GM19193 (cell line): Measurements from ENCODE around the gene FBXO34.
A peak's percentile ranks its signal among the peaks of the same experiment; 100 is the strongest.

Experiments
- POLR2A ChIP-seq: IDR thresholded peaks from 4 replicates; pipeline ENCODE4 v1.6.1; 2011; ENCODE audit not compliant: insufficient read depth, insufficient read length; ENCODE audit errors: extremely low read depth

The FBXO34 gene, protein sequence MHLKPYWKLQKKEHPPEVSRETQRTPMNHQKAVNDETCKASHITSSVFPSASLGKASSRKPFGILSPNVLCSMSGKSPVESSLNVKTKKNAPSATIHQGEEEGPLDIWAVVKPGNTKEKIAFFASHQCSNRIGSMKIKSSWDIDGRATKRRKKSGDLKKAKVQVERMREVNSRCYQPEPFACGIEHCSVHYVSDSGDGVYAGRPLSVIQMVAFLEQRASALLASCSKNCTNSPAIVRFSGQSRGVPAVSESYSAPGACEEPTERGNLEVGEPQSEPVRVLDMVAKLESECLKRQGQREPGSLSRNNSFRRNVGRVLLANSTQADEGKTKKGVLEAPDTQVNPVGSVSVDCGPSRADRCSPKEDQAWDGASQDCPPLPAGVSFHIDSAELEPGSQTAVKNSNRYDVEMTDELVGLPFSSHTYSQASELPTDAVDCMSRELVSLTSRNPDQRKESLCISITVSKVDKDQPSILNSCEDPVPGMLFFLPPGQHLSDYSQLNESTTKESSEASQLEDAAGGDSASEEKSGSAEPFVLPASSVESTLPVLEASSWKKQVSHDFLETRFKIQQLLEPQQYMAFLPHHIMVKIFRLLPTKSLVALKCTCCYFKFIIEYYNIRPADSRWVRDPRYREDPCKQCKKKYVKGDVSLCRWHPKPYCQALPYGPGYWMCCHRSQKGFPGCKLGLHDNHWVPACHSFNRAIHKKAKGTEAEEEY

DNA sequence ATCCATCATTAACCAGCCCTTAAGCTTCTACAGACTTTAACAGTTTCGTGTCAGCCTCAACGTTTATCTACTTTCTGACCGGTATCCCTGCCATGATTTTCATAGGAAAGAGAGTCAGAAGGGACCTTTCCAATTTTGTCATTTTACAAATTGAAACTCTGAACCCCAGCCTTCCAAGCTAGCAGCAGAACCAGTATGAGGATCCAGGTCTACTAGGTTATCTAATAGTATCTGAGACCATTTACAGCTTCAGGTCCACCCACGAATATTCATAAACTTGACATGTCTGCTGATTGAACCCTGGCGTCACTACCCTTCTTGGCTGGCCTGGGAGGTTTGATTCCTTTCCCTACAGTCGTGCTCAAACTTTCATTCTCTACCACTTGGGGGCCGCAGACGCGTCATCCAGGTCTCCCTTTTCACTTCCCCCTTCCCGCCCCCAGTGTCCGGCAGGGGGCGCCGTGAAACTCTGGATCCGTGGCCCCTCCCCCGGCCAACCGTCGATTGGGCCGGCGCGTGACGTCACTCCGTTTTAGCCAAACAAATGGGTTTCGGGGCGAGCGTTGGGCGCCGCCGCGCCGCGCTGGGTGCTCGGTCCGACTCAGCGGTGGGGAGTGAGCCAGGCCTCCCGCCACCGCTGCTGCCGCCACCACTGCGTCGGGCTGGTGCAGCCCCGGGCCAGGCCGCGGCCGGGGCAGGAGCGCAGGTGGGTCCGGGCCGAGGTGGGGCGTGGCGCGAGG, at the start of gene FBXO34:
TSS of gene FBXO34 (plus strand) at position 590 of the 740 bp plus-strand sequence. CDS start 78,970 bp downstream, outside the sequence.
- TF ChIP-seq POLR2A: peak; percentile 77

DNA sequence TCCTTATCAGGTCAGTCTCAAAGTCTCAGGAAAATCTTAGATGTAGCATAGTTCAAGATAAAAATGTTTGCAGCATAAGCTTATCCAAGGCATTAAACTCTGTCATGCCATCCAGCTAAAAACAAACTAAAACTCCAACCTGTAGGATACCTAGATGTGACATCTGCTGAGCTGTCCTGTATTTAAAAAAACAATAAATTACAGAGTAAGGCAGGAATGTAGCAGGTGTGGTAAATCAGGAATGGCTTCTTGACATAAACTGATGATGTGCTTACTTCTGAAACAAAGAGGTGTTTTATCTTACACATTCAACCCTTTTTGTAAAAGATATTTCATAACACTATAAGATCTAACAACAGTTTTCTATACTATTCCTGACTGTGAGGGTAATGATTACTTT, 49.3 kb upstream of the FBXO34 start:
- no peak for TF ChIP-seq POLR2A

DNA sequence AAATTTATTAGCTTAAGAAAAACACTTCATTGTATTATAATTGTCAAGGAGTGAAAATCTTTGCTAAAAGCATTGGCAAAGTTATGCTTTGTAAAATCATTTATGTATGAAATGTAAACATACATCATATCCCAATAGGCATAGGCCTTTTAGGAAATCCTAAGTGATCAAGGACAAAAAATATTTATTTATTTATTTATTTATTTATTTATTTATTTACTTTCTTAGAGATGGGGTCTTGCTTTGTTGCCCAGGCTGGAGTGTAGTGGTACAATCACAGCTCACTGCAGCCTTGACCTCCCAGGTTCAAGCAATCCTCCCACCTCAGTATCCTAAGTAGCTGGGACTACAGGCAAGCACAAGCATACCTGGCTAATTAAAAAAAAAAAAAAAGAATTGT, 47.9 kb upstream of the FBXO34 start:
- TF ChIP-seq POLR2A: no peak

DNA sequence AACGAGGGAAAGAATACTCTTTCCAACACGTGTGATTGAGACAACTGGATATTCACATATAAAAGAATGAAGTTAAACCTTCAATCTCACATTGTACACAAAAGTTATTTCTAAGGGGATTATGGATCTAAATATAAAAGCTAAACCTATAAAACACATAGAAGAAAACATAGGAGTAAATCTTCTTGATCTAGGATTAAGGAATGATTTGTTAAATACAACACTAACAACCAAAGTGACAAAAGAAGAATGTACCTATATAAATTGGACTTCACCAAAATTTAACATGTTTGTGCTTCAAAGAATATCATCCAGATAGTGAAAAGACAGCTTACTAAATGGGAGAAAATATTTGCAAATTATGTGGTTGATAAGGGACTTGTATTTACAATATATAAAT, 43.0 kb upstream of the FBXO34 start:
- no peak for TF ChIP-seq POLR2A

DNA sequence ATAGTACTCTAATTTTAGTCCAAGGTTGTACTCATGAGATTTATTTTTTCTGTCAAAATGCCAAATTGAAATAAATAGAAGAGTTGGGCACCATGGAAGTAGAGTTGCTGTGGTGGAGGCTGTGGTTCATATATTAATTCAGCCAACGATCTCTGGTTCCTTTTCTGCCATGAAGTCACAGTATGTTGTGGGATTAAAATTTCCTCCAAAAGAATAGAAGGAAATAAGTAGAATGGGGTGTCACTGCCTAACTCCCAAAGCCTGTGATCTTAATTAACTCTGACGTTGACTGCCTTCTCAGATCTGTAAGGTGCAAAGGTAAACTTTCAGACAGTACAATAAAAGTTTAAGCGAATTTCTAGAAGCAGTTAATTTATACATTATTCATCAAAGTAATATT, 37.6 kb upstream of the FBXO34 start:
- TF ChIP-seq POLR2A: no peak

DNA sequence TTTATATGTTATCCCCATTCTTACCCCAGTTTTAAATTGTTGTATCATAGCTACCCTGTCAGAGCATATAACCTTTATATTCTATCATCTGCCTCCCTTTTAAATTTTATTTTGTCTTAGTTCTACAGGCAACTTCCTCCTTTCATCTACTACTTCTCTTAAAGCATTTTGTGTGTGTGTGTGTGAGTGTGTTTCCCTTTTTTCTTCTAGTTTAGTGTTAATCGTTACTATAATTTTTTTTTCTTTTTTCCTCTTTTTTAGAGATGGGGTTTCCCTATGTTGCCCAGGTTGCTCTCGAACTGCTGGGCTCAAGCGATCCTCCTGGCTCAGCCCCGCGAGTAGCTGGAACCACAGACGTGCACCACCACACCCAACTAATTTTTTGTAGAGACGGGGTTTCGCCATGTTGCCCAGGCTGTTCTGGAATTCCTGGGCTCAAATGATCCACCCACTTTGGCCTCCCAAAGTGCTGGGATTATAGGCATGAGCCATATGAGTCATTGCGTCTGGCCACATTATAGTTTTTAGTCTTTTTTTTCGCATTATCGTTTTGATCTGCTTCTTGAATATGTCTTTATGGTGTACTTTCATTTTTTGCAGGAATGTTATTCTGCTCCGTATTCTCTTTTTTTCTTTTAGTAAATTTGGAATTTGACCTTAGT, 33.1 kb upstream of the FBXO34 start:
- no peak for TF ChIP-seq POLR2A

DNA sequence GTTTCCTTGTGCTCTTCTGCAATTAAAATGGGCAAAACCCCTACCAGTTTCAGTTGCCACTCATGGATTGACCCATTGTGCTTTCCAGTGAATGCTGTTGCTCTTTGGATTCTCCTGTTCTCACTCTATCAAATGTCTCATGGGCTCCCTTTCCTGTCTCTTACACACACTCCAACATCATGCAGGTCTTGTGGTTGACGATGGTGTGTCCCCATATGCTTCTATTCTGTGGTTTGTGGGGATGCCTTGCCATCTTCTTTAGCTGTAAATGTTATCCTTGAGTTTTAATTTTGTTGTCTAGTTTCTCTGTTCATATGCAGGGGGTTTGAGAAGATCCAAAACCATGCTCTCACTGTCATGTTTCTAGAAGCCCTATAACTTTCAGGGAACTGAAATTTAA, 31.9 kb upstream of the FBXO34 start:
- TF ChIP-seq POLR2A: no peak

DNA sequence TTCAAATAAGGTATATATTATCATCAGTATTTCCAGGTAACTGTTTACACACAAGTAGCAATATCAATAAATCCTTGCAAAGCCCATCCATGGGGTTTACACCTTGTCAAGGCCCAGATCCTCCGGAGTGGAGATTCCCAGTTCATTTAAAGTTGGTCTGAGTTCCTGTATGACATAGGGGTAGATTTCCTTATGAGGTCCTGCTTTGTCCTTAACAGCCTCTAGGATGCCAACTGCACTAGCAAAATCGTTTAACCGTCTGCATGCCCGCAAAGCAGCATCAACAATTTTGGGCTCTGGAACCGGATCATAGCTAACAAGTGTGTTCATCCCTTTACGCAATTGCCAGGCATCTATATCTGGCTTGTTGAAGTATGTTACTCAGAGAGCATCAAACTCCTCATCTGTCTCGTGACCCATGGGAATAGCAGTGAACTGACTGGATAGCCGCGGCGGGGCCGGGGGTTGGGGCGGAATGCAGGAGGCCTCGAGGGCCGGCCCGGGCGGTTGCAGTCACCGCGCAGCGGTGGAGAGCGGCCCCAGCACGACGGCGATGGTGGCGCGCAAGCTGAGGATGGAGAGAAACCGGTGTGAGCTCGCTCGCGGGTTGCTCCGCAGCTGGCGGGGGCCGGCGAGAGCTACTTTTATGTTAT, 30.6 kb upstream of the FBXO34 start:
- TF ChIP-seq POLR2A: no peak

DNA sequence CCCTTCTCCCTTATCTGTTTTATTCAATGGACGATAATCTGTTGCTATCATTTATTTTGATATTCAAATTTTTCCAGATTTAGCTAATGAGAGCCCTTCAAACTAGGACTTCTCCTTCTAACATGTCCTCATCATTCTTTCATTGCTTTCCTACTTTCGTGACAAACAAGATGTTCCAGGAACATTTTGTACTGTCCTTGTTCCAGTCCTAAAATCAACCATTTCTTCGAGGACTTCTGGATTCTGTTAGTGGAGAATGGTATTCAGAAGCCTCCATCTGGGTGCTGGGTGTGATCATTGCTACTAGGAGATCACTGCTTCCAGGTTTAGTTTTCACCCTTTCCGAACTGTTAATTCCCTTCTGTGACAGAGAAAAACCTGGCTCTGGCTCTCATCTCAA, 29.5 kb upstream of the FBXO34 start:
- no peak for TF ChIP-seq POLR2A

DNA sequence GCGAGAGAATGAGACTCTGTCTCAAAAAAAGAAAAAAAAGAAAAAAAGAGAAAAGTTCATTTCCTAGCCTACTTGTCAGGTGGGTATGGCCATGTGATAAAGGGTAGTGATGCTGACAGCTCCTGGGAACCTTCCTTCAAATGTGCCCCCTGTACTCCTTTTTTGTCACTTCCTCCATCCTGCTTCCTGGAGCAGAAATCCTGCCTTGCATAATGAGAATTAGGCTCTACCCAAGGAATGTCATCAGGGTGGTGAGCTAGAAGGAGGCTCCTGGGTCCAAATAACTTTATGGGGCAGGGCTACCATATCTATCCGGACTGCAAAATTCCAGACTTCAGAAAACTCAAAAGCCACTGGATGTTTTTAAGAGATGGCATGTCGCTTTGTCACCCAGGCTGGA, 27.8 kb upstream of the FBXO34 start:
- no peak for TF ChIP-seq POLR2A

DNA sequence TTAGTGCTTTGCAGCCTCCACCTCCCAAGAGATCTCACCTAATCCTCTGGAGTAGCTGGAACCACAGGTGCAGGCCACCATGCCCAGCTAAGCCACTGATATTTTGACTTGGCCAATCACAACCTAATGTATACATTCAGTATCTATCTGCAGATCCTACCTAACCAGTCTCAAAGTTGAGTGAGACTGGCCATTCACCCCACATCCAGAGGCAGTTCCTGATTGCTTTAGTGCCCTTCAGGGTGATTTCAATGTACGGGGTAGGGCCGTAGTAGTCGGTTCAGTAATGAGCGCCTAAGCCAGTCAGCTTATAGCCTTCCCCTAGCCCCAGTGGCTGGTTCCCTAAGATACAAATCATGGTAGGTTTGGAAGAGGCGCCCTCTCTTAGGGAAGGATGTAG, 27.4 kb upstream of the FBXO34 start:
- no peak for TF ChIP-seq POLR2A

DNA sequence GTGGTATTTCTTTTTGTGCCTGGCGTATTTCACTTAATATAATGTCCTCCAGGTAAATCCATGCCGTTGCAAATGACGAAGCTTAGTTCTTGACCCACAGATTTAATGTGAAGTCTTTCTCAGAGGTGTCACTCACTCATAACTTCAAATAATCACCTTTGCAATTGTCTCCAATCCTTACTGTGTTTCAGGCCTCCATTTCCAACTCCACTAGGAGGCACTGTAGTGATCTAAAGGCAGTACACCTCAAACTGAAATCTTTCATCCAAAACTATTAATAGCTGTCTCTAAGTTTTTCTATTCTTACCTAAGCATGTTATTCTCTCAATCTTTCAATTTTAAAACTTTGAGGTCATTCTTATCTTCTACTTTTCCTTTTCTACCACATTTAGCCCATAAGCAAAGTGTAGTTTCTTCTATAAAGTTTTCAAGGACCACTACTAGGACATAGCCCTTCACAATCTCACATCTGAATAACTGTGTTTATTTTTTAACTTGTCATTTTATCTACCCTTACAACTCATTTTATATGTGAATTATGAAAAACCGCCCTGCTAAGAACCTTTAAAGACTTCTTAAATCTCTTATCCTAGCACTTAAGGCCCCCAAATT, 25.5 kb upstream of the FBXO34 start:
- no peak for TF ChIP-seq POLR2A

DNA sequence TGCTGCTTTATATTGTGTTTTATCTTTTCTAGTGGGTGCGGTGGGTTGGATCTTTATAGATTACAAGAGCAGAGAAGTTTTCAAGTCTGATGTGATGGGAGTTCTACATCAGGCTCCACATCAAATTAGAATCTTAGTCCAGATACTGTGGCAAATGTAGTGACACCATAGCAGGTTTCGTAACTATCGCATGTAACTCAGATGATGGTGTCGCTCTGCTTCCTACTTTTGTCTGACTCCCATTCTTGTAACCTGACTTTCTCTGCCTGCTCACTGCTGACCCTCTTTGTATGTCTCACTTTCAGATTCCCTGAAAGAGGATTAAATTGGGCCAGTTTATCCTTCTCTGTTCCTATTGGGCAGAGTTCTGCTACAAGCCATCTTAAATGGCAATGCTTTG, 22.8 kb upstream of the FBXO34 start:
- TF ChIP-seq POLR2A: no peak

DNA sequence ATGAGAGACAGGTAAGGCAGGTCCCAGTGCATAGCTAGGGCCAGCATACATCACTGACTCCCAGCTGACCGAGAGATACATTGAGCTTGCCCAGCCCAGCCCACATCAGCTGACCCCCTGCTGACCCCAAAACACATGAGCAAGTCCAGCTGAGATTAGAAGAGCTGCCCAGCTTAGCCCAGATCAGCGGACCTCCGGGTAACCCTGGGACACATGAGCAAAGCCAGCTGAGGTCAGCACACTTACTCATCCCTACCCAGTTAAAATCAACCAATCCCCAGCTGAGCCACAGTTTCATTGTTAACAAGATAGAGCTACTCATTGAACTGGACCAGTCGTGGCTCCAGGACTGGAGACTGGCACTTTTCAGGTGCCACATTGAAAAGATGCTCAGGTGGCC, 21.8 kb upstream of the FBXO34 start:
- TF ChIP-seq POLR2A: no peak
